Measurements from ENCODE around the gene GZF1. TPM values are rescaled to one million over a fixed set of nuclear protein-coding genes. Genes with fewer than 3 reads are reported as not detected.

GZF1 gene
- total and polyA plus RNA-seq, 2 donors (not counting 1 experiment from before 2014, with no cell fraction given), result 10.8 to 21.5 TPM

- H3K36me3 ChIP-seq (ENCODE audit: control insufficient read depth, insufficient read depth, low read length), result no peaks in the 10 kb centered on the region
- H3K4me1 ChIP-seq (ENCODE audit: control insufficient read depth, extremely low read depth, insufficient read depth, low read length), result no peaks in the 10 kb centered on the region
- no peak overlapping the region for H3K27ac ChIP-seq (ENCODE audit: insufficient read depth, low read length)
- no peak overlapping the region for H3K4me2 ChIP-seq (ENCODE audit: extremely low read depth, insufficient read depth, low read length)
- H4K20me1 ChIP-seq (ENCODE audit: control insufficient read depth, extremely low read depth, insufficient read depth, low read length), result no peaks in the 10 kb centered on the region
- H3K79me2 ChIP-seq (ENCODE audit: control insufficient read depth, insufficient read depth, low read length), result no peaks in the 10 kb centered on the region
- TF ChIP-seq CTCF (conservative IDR thresholded peaks at IDR 0.05 in 1 of 2, IDR thresholded peaks at IDR 0.05 in 1 of 2; ENCODE audit: low read depth in 1 of 2, low read length in 2 of 2) (no peak), EZH2 (IDR thresholded peaks at IDR 0.05; ENCODE audit: low read length, missing control alignments) (no peak)
- H3K27me3 ChIP-seq (ENCODE audit: control insufficient read depth, insufficient read depth, low read length), result peaks cover 2% of the 10 kb centered on the region
- no peak overlapping the region for H3K9ac ChIP-seq (ENCODE audit: insufficient read depth, low read length)
- no peak overlapping the region for H3K4me3 ChIP-seq (replicated peaks in 1 of 4; ENCODE audit: control extremely low read depth in 1 of 4, insufficient read depth in 1 of 4, low read depth in 3 of 4, low read length in 4 of 4)
- no peak overlapping the region for H2AFZ ChIP-seq (ENCODE audit: low read length)
- H3K9me3 ChIP-seq (ENCODE audit: control insufficient read depth, insufficient read depth, low read depth, low read length), result no peaks in the 10 kb centered on the region
- DNase-seq (ENCODE audit: low read depth in 2 of 2), result no peak
Observed at GRCh38 chr20:23318347-23318746, 43.6 kb upstream of the GZF1 start.

- Histone ChIP-seq H3K4me1 (ENCODE audit: control insufficient read depth, extremely low read depth, insufficient read depth, low read length) (no peaks in the 10 kb centered on the region), H3K27ac (ENCODE audit: insufficient read depth, low read length) (no peak overlapping the region), H2AFZ (ENCODE audit: low read length) (no peak overlapping the region), H3K27me3 (ENCODE audit: control insufficient read depth, insufficient read depth, low read length) (peaks cover 2% of the 10 kb centered on the region), H3K4me2 (ENCODE audit: extremely low read depth, insufficient read depth, low read length) (no peak overlapping the region), H3K4me3 (replicated peaks in 1 of 4; ENCODE audit: control extremely low read depth in 1 of 4, insufficient read depth in 1 of 4, low read depth in 3 of 4, low read length in 4 of 4) (no peak overlapping the region), H4K20me1 (ENCODE audit: control insufficient read depth, extremely low read depth, insufficient read depth, low read length) (no peaks in the 10 kb centered on the region), H3K9ac (ENCODE audit: insufficient read depth, low read length) (no peak overlapping the region), H3K79me2 (ENCODE audit: control insufficient read depth, insufficient read depth, low read length) (no peaks in the 10 kb centered on the region), H3K36me3 (ENCODE audit: control insufficient read depth, insufficient read depth, low read length) (no peaks in the 10 kb centered on the region), H3K9me3 (ENCODE audit: control insufficient read depth, insufficient read depth, low read depth, low read length) (no peaks in the 10 kb centered on the region)
- TF ChIP-seq EZH2 (IDR thresholded peaks at IDR 0.05; ENCODE audit: low read length, missing control alignments) (no peak), CTCF (conservative IDR thresholded peaks at IDR 0.05 in 1 of 2, IDR thresholded peaks at IDR 0.05 in 1 of 2; ENCODE audit: low read depth in 1 of 2, low read length in 2 of 2) (peak; percentile 41 to 54)
- peak in 1 of 2 donors; percentile 3 for DNase-seq (ENCODE audit: low read depth in 2 of 2)
Observed at GRCh38 chr20:23320317-23320716, 41.7 kb upstream of the GZF1 start.

- no peak overlapping the region for H3K4me2 ChIP-seq (ENCODE audit: extremely low read depth, insufficient read depth, low read length)
- H3K9me3 ChIP-seq (ENCODE audit: control insufficient read depth, insufficient read depth, low read depth, low read length), result no peaks in the 10 kb centered on the region
- no peaks in the 10 kb centered on the region for H4K20me1 ChIP-seq (ENCODE audit: control insufficient read depth, extremely low read depth, insufficient read depth, low read length)
- H3K4me1 ChIP-seq (ENCODE audit: control insufficient read depth, extremely low read depth, insufficient read depth, low read length), result no peaks in the 10 kb centered on the region
- no peak for DNase-seq (ENCODE audit: low read depth in 2 of 2)
- no peak overlapping the region for H3K27ac ChIP-seq (ENCODE audit: insufficient read depth, low read length)
- TF ChIP-seq EZH2 (IDR thresholded peaks at IDR 0.05; ENCODE audit: low read length, missing control alignments) (no peak), CTCF (conservative IDR thresholded peaks at IDR 0.05 in 1 of 2, IDR thresholded peaks at IDR 0.05 in 1 of 2; ENCODE audit: low read depth in 1 of 2, low read length in 2 of 2) (no peak)
- no peaks in the 10 kb centered on the region for H3K79me2 ChIP-seq (ENCODE audit: control insufficient read depth, insufficient read depth, low read length)
- H2AFZ ChIP-seq (ENCODE audit: low read length), result no peak overlapping the region
- H3K9ac ChIP-seq (ENCODE audit: insufficient read depth, low read length), result no peak overlapping the region
- no peaks in the 10 kb centered on the region for H3K27me3 ChIP-seq (ENCODE audit: control insufficient read depth, insufficient read depth, low read length)
- H3K36me3 ChIP-seq (ENCODE audit: control insufficient read depth, insufficient read depth, low read length), result no peaks in the 10 kb centered on the region
- H3K4me3 ChIP-seq (replicated peaks in 1 of 4; ENCODE audit: control extremely low read depth in 1 of 4, insufficient read depth in 1 of 4, low read depth in 3 of 4, low read length in 4 of 4), result no peak overlapping the region
Observed at GRCh38 chr20:23325107-23325506, 36.9 kb upstream of the GZF1 start.

Measured in fibroblast of lung (primary cell).